Measurements from ENCODE around the gene NTSR2.

DNA sequence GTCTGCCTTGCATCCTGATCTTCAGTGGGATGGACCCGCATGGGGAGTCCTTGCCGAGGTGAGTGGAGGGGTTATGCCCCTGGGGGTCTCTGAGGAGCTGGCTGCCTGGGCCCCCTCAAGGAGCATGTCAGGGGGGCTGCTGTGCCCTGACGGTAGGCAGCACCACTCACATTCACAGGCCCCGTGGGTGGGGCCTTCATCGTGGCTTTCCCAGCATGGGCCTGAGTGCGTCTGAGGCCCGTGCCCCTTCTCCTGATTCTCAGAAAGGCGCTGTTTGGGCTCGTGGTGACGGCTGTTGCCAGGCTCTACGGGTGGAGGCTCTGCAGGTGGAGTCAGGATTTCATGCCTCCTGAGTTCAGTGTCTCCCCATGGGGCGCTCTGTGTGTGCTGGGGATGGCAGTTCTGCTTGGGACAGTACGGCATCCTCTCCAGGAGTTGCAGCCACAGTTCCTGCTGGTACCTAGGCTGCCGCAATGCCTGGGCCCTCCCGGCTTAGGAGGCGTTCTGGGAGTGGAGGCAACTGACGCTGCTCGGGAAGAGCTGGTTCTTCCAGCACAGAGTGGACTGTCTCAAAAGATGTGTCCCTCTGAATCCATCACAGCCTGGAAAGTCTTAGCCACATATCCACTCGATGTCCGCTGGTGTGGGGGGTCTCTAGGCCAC lies 57.3 kb downstream of the NTSR2 start:
- no peak for TF ChIP-seq POLR2A (IDR thresholded peaks at IDR 0.05)
- no peak for TF ChIP-seq POLR2AphosphoS5 (IDR thresholded peaks at IDR 0.05; ENCODE audit: insufficient read depth in 1 of 2, low read depth in 1 of 2)
